Neutrophil (primary cell): ENCODE measurements around the gene ZNF385D.

Source experiments
- H3K27ac ChIP-seq: fragments of 200-600 bp; sonication (generic); 2 replicates; pipeline ENCODE4 v1.5.1; 2016; ENCODE audit warnings: mild to moderate bottlenecking, moderate library complexity
- H3K27me3 ChIP-seq: fragments of 200-600 bp; sonication (generic); 2 replicates; pipeline ENCODE4 v1.6.0; 2016; ENCODE audit warnings: mild to moderate bottlenecking
- H3K36me3 ChIP-seq: fragments of 200-600 bp; sonication (generic); 2 replicates; pipeline ENCODE4 v1.5.1; 2017
- H3K4me1 ChIP-seq, 2 experiments: fragments of 200-600 bp in 1 of 2; sonication (generic) in 1 of 2; 1 replicate in 1 of 2; 2 replicates in 1 of 2; pipeline versions ENCODE4 v1.5.1 to v1.6.1; 2013 to 2016; ENCODE audit warnings: low read depth in 1 of 2, low read length in 1 of 2, mild to moderate bottlenecking in 1 of 2, moderate library complexity in 1 of 2; ENCODE audit not compliant: control insufficient read depth in 1 of 2, insufficient read depth in 1 of 2
- H3K4me3 ChIP-seq, 2 experiments: fragments of 200-600 bp in 1 of 2; sonication (generic) in 1 of 2; 1 replicate in 1 of 2; 2 replicates in 1 of 2; pipeline ENCODE4 v1.5.1; 2013 to 2016; ENCODE audit warnings: low read depth in 1 of 2, low read length in 1 of 2, mild to moderate bottlenecking in 1 of 2, moderate library complexity in 1 of 2
- H3K9me3 ChIP-seq: fragments of 200-600 bp; sonication (generic); 2 replicates; pipeline ENCODE4 v1.5.1; 2016
- CTCF ChIP-seq: fragments of 200-600 bp; sonication (generic); IDR thresholded peaks from 2 replicates; pipeline ENCODE4 v1.5.1; 2016; ENCODE audit warnings: antibody characterized with exemption

The ZNF385D gene

GRCh38 chr3:21738935-21739702, 11.9 kb downstream of the ZNF385D start:
- Histone ChIP-seq H3K4me1 (no peaks in the 10 kb centered on the region), H3K27ac (no peak overlapping the region), H3K36me3 (no peaks in the 10 kb centered on the region), H3K9me3 (no peaks in the 10 kb centered on the region), H3K4me3 (no peak overlapping the region), H3K27me3 (no peaks in the 10 kb centered on the region)
- TF ChIP-seq CTCF, result no peak

- no peak for TF ChIP-seq CTCF
- H3K27ac ChIP-seq, result no peak overlapping the region
- no peak overlapping the region for H3K4me3 ChIP-seq
- no peaks in the 10 kb centered on the region for H3K36me3 ChIP-seq
- H3K9me3 ChIP-seq, result no peaks in the 10 kb centered on the region
- H3K4me1 ChIP-seq, result no peaks in the 10 kb centered on the region
- no peaks in the 10 kb centered on the region for H3K27me3 ChIP-seq
Measured at GRCh38 chr3:21738283-21738682, 12.7 kb downstream of the ZNF385D start.

GRCh38 chr3:21734746-21735145, 16.3 kb downstream of the ZNF385D start:
- no peaks in the 10 kb centered on the region for H3K4me1 ChIP-seq
- no peak overlapping the region for H3K4me3 ChIP-seq
- H3K9me3 ChIP-seq, result no peaks in the 10 kb centered on the region
- H3K36me3 ChIP-seq, result no peaks in the 10 kb centered on the region
- no peak for TF ChIP-seq CTCF
- H3K27ac ChIP-seq, result no peak overlapping the region
- H3K27me3 ChIP-seq, result no peaks in the 10 kb centered on the region

- no peaks in the 10 kb centered on the region for H3K9me3 ChIP-seq
- no peak for TF ChIP-seq CTCF
Measured at GRCh38 chr3:21729888-21730459, 21.0 kb downstream of the ZNF385D start.

GRCh38 chr3:21729331-21729730, 21.7 kb downstream of the ZNF385D start:
- Histone ChIP-seq H3K36me3 (no peaks in the 10 kb centered on the region), H3K4me1 (no peaks in the 10 kb centered on the region), H3K4me3 (no peak overlapping the region), H3K27ac (no peak overlapping the region), H3K9me3 (no peaks in the 10 kb centered on the region), H3K27me3 (no peaks in the 10 kb centered on the region)
- no peak for TF ChIP-seq CTCF

More at GRCh38 chr3:21729888-21730459, 21.0 kb downstream of the ZNF385D start:
- Histone ChIP-seq H3K4me3 (no peak overlapping the region), H3K27ac (no peak overlapping the region), H3K27me3 (no peaks in the 10 kb centered on the region), H3K4me1 (no peaks in the 10 kb centered on the region), H3K36me3 (no peaks in the 10 kb centered on the region)
